Natural killer cell (primary cell): ENCODE results near the gene PDE4B. TPM values are rescaled to one million over a fixed set of nuclear protein-coding genes. Genes with fewer than 3 reads are reported as not detected.

ENCODE experiments used
- ATAC-seq, 3 donors: fragments of 150-1000 bp in 2 of 3; fragments of 200-7000 bp in 1 of 3; cut with Tn5 transposase; 1 replicate in 1 of 3; 2 replicates in 2 of 3; pipeline ENCODE4 v1.10.0; 2021; ENCODE audit warnings: mild to moderate bottlenecking in 2 of 3, moderate library complexity in 2 of 3
- DNase-seq, 2 donors: peaks; one replicate each; pipeline versions ENCODE4 v3.0.0 to v3.0.0-alpha.2; 2013 to 2021; ENCODE audit warnings: mixed read lengths in 1 of 2
- H3K27ac ChIP-seq: one replicate; pipeline ENCODE4 v1.5.1; 2013; ENCODE audit warnings: mild to moderate bottlenecking, low read length
- H3K27me3 ChIP-seq: one replicate; pipeline ENCODE4 v1.6.1; 2013; ENCODE audit warnings: low read length; ENCODE audit not compliant: control insufficient read depth, insufficient read depth
- H3K36me3 ChIP-seq: one replicate; pipeline ENCODE4 v1.6.1; 2013; ENCODE audit warnings: low read length; ENCODE audit not compliant: control insufficient read depth, insufficient read depth
- H3K4me1 ChIP-seq: one replicate; pipeline ENCODE4 v1.6.1; 2013; ENCODE audit warnings: low read length; ENCODE audit not compliant: control insufficient read depth, insufficient read depth
- H3K4me3 ChIP-seq: one replicate; pipeline ENCODE4 v1.5.1; 2013; ENCODE audit warnings: low read length
- H3K9me3 ChIP-seq: one replicate; pipeline ENCODE4 v1.6.1; 2013; ENCODE audit warnings: low read length; ENCODE audit not compliant: control insufficient read depth, insufficient read depth
- H3K27ac Mint-ChIP-seq, 2 donors: one replicate each; pipeline ENCODE4 v1.8.0; 2022; ENCODE audit warnings: mild to moderate bottlenecking in 2 of 2, mixed read lengths in 2 of 2, moderate library complexity in 1 of 2
- H3K27me3 Mint-ChIP-seq, 2 donors: one replicate each; pipeline ENCODE4 v1.8.0; 2022; ENCODE audit warnings: low read depth in 2 of 2, mixed read lengths in 2 of 2
- H3K36me3 Mint-ChIP-seq: one replicate; pipeline ENCODE4 v1.8.0; 2022; ENCODE audit warnings: mixed read lengths
- H3K4me1 Mint-ChIP-seq, 2 donors: one replicate each; pipeline ENCODE4 v1.8.0; 2022; ENCODE audit warnings: mixed read lengths in 2 of 2
- H3K4me3 Mint-ChIP-seq: one replicate; pipeline ENCODE4 v1.8.0; 2022; ENCODE audit warnings: mild to moderate bottlenecking, moderate library complexity, mixed read lengths
- H3K9me3 Mint-ChIP-seq, 2 donors: one replicate each; pipeline ENCODE4 v1.8.0; 2022; ENCODE audit warnings: mixed read lengths in 2 of 2
- CTCF ChIP-seq: fragments of 200-600 bp; IDR thresholded peaks from one replicate; pipeline ENCODE4 v1.8.0; 2022; ENCODE audit warnings: antibody characterized with exemption
- WGBS: methylation state at CpG from one replicate; pipeline ENCODE4 v1.1.7; 2013; ENCODE audit warnings: missing lambda C conversion rate; ENCODE audit not compliant: insufficient coverage; 5-methylcytosine and 5-hydroxymethylcytosine counted together
- intact Hi-C: fragments of 100-400 bp; cut with micrococcal nuclease; formaldehyde crosslinking; loops from one replicate; pipeline ENCODE4 v1.14.2; 2022
- total RNA-seq, 4 donors: library from RNA; stranded (reverse); fragments of 120-200 nt in 1 of 4; gene quantifications; one replicate each; pipeline versions ENCODE4 v1.2.3 to v1.2.4, GENCODE V29; 2013 to 2022

PDE4B gene
- total RNA-seq, 3 donors from 2014 or later (not counting 1 experiment from before 2014, with no cell fraction given): 18.0 to 42.4 (median 25.5) TPM

- no peaks in the 10 kb centered on the region for H3K27me3 Mint-ChIP-seq
- H3K36me3 Mint-ChIP-seq: no peaks in the 10 kb centered on the region
- 59% methylated on average over 3 of the region's 3 CpGs for WGBS
- H3K9me3 ChIP-seq: no peaks in the 10 kb centered on the region
- H3K27ac ChIP-seq: peak overlapping the region; percentile 92
- peak overlapping the region; percentile 69 for H3K4me3 Mint-ChIP-seq
- H3K27me3 ChIP-seq: no peaks in the 10 kb centered on the region
- ATAC-seq: peak; percentile 66 to 75 (median 71)
- no peak for TF ChIP-seq CTCF
- H3K4me3 ChIP-seq: no peak overlapping the region
- peaks cover 0 to 2% of the 10 kb centered on the region in 2 donors for H3K9me3 Mint-ChIP-seq
- H3K27ac Mint-ChIP-seq: peak overlapping the region; percentile 77 to 86
- intact Hi-C loops: loop anchor here (2.0 to 10.0 kb wide), 3 partner anchors 19 to 93 kb away; no protein-coding TSS in a partner anchor
- peaks cover 44 to 53% of the 10 kb centered on the region in 2 donors for H3K4me1 Mint-ChIP-seq
- peak in 1 of 2 donors; percentile 84 for DNase-seq
- peaks cover 19% of the 10 kb centered on the region for H3K4me1 ChIP-seq
- H3K36me3 ChIP-seq: no peaks in the 10 kb centered on the region
Observed at GRCh38 chr1:66351913-66352312, 559.2 kb downstream of the PDE4B start.

GRCh38 chr1:66352792-66353191, 560.1 kb downstream of the PDE4B start:
- no peaks in the 10 kb centered on the region for H3K27me3 Mint-ChIP-seq
- 86% methylated on average over 2 of the region's 2 CpGs for WGBS
- H3K36me3 ChIP-seq: no peaks in the 10 kb centered on the region
- H3K36me3 Mint-ChIP-seq: no peaks in the 10 kb centered on the region
- no peak for TF ChIP-seq CTCF
- intact Hi-C loops: loop anchor here (5.0 to 10.0 kb wide), 2 partner anchors 65 to 92 kb away; no protein-coding TSS in a partner anchor
- H3K9me3 Mint-ChIP-seq: peaks cover 0 to 2% of the 10 kb centered on the region in 2 donors
- no peak overlapping the region for H3K4me3 ChIP-seq
- H3K27ac Mint-ChIP-seq: peak overlapping the region in 1 of 2 donors; percentile 86
- H3K4me1 Mint-ChIP-seq: peaks cover 53 to 62% of the 10 kb centered on the region in 2 donors
- peak overlapping the region; percentile 92 for H3K27ac ChIP-seq
- DNase-seq (no peak), ATAC-seq (no peak)
- peaks cover 19% of the 10 kb centered on the region for H3K4me1 ChIP-seq
- peak overlapping the region; percentile 43 for H3K4me3 Mint-ChIP-seq
- no peaks in the 10 kb centered on the region for H3K9me3 ChIP-seq
- H3K27me3 ChIP-seq: no peaks in the 10 kb centered on the region

- Histone ChIP-seq H3K4me1 (peaks cover 23% of the 10 kb centered on the region), H3K9me3 (no peaks in the 10 kb centered on the region), H3K36me3 (no peaks in the 10 kb centered on the region), H3K27me3 (no peaks in the 10 kb centered on the region), H3K27ac (no peak overlapping the region), H3K4me3 (no peak overlapping the region)
- no peaks in the 10 kb centered on the region for H3K36me3 Mint-ChIP-seq
- no peak for TF ChIP-seq CTCF
- H3K4me1 Mint-ChIP-seq: peaks cover 57 to 66% of the 10 kb centered on the region in 2 donors
- intact Hi-C loops: loop anchor here (5.0 to 10.0 kb wide), 2 partner anchors 66 to 92 kb away; no protein-coding TSS in a partner anchor
- H3K27me3 Mint-ChIP-seq: no peaks in the 10 kb centered on the region
- H3K27ac Mint-ChIP-seq: peak overlapping the region in 1 of 2 donors; percentile 86
- H3K4me3 Mint-ChIP-seq: no peak overlapping the region
- WGBS: 96% methylated on average over 5 of the region's 5 CpGs
- DNase-seq: no peak
- H3K9me3 Mint-ChIP-seq: peaks cover 0 to 2% of the 10 kb centered on the region in 2 donors
- no peak for ATAC-seq
Observed at GRCh38 chr1:66353257-66353656, 560.6 kb downstream of the PDE4B start.
